Right atrium auricular region (tissue), 2 donors: ENCODE results near the gene IFT122. TPM values are rescaled to one million over a fixed set of nuclear protein-coding genes. Genes with fewer than 3 reads are reported as not detected.
"Not testable (repeated sequence)": the region's sequence is repeated elsewhere in the genome, so short reads cannot be mapped to it uniquely, and the experiment has no call there.

ENCODE experiments used
- DNase-seq: peaks from one replicate; pipeline ENCODE4 v3.0.0-alpha.2; 2019; ENCODE audit warnings: low spot score
- H3K27ac ChIP-seq, 2 donors: fragments of 200-600 bp; sonication (generic); 1 replicate in 1 of 2; 2 replicates in 1 of 2; pipeline ENCODE4 v1.5.1; 2016 to 2019
- H3K27me3 ChIP-seq, 2 donors: fragments of 200-600 bp; sonication (generic); one replicate each; pipeline versions ENCODE4 v1.5.1 to v1.6.0; 2017 to 2019
- H3K36me3 ChIP-seq: fragments of 200-600 bp; sonication (generic); one replicate; pipeline ENCODE4 v1.5.1; 2016
- H3K4me1 ChIP-seq, 2 donors: fragments of 200-600 bp; sonication (generic); one replicate each; pipeline versions ENCODE4 v1.5.1 to v1.6.0; 2017 to 2019
- H3K4me3 ChIP-seq, 2 donors: fragments of 200-600 bp; sonication (generic); 1 replicate in 1 of 2; 2 replicates in 1 of 2; pipeline ENCODE4 v1.5.1; 2017 to 2019; ENCODE audit warnings: mild to moderate bottlenecking in 1 of 2, moderate library complexity in 1 of 2
- H3K9me3 ChIP-seq, 2 donors: fragments of 200-600 bp; sonication (generic); one replicate each; pipeline ENCODE4 v1.5.1; 2019
- total RNA-seq, 2 donors: library from RNA; depleted of rRNA; stranded (reverse); fragments of >200 nt; gene quantifications; one replicate each; pipeline ENCODE4 v1.1.0, GENCODE V29; 2016
- TF ChIP-seq, protein P1 (sequence below), 2 donors: fragments of 200-600 bp; sonication (generic); IDR thresholded peaks; one replicate each; pipeline ENCODE4 v1.5.1; 2019; ENCODE audit warnings: antibody characterized with exemption in 2 of 2

IFT122 gene
- total RNA-seq, 2 donors from 2014 or later = 18.5 to 36.9 TPM

DNA sequence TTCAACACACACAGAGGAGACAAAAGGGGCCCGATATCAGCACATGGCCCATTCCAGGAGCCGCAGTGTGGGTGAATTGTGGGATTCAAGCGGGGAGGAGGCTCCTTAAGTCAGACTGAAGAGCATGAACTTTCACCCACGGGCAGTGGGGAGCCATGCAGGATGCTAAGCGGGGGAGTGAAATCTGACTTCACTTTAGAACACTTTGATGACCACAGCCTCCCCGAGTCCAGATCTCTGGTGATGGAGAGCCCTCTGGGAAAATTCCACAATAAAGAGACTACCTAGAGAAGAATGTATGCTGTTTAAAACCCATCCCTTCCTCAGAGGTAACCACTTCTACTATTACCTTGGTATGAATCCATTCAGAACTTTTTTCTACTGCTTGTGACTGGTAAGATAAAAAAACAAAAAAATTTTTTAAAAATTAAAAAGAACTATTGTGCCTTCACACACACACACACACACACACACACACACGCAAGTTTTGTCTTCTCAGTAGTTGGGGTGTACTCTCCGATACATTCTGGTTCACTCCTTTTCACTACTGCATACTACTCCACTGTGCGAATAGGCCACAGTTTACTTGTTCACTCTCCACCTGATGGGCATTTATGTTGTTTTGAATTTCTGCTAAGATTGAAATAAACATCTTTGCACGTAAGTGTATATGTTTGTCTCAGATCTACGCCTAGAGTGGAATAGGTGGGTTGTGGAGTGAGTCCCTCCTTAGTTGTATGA is 100.9 kb downstream of the IFT122 start:
- Histone ChIP-seq H3K27ac (no peak overlapping the region), H3K4me3 (no peak overlapping the region), H3K9me3 (no peaks in the 10 kb centered on the region), H3K36me3 (no peaks in the 10 kb centered on the region), H3K27me3 (no peaks in the 10 kb centered on the region), H3K4me1 (no peaks in the 10 kb centered on the region)
- TF ChIP-seq, protein P1, sequence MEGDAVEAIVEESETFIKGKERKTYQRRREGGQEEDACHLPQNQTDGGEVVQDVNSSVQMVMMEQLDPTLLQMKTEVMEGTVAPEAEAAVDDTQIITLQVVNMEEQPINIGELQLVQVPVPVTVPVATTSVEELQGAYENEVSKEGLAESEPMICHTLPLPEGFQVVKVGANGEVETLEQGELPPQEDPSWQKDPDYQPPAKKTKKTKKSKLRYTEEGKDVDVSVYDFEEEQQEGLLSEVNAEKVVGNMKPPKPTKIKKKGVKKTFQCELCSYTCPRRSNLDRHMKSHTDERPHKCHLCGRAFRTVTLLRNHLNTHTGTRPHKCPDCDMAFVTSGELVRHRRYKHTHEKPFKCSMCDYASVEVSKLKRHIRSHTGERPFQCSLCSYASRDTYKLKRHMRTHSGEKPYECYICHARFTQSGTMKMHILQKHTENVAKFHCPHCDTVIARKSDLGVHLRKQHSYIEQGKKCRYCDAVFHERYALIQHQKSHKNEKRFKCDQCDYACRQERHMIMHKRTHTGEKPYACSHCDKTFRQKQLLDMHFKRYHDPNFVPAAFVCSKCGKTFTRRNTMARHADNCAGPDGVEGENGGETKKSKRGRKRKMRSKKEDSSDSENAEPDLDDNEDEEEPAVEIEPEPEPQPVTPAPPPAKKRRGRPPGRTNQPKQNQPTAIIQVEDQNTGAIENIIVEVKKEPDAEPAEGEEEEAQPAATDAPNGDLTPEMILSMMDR (IDR thresholded peaks at IDR 0.05) = no peak
- DNase-seq = no peak

DNA sequence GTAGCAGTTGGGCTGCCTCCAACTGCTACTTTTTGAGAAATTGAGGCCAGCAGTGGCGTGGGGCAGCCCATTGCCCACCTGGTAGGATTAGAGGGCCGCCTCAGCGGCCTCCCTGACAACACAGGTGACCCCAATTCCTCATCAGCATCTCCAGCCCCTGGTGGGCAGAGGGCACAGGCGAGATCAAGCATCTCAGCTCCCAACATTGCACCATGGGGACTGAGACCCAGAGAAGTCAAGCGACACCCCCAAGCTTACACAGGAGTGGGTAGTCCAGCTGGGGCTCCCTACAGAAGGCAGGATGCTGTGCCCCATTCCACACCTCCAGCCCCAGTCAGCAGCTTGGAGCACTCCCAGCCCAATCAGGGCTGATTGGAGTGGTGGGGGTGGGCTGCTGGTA is 102.7 kb downstream of the IFT122 start:
- H3K27ac ChIP-seq = no peak overlapping the region
- no peaks in the 10 kb centered on the region for H3K4me1 ChIP-seq
- no peaks in the 10 kb centered on the region for H3K27me3 ChIP-seq
- no peak overlapping the region for H3K4me3 ChIP-seq
- TF ChIP-seq, protein P1 (IDR thresholded peaks at IDR 0.05) = no peak
- no peaks in the 10 kb centered on the region for H3K36me3 ChIP-seq
- H3K9me3 ChIP-seq = no peaks in the 10 kb centered on the region
- no peak for DNase-seq

DNA sequence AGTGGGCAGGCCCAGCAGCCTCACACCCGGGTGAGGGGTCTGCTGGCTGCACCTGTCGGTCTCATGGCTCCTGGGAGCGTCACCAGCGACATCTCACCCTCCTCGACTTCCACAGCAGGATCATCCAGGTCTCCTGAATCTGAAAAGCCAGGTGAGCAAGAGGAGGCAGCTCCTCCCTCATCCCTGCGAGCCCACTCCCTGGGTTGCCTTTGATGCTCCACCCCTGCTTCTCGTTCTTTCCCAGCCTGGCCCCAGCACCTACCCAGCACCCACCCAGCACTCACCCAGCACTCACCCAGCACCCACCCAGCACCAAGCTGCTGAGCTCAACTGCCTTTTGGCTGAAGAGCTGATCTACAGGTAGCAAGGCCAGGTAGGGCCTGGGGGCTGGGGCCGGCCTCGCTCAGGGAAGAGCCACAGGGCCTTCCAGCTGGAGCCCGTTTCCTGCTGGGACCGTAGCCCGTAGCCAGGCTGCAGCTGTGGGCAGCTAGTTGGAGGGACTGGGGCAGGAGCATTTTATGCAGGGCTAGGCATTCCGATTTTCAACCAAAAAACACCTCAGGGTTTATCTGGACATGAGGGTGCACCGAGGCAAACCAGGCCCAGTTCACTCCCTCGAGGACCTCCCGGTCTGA is 103.2 kb downstream of the IFT122 start, which contains the start of gene H1-8:
Gene H1-8, plus strand, starts transcription at position 20 of the 635 bp plus-strand sequence. Its CDS starts 44 bp downstream, at position 64.
- TF ChIP-seq, protein P1 (IDR thresholded peaks at IDR 0.05) = no peak
- H3K27me3 ChIP-seq = no peaks in the 10 kb centered on the region
- no peaks in the 10 kb centered on the region for H3K4me1 ChIP-seq
- H3K4me3 ChIP-seq = no peak within 1 kb of the TSS
- no peaks in the 10 kb centered on the region for H3K9me3 ChIP-seq
- H3K27ac ChIP-seq = no peak within 1 kb of the TSS
- DNase-seq = no peak
- H3K36me3 ChIP-seq = no peaks in the 10 kb centered on the region

DNA sequence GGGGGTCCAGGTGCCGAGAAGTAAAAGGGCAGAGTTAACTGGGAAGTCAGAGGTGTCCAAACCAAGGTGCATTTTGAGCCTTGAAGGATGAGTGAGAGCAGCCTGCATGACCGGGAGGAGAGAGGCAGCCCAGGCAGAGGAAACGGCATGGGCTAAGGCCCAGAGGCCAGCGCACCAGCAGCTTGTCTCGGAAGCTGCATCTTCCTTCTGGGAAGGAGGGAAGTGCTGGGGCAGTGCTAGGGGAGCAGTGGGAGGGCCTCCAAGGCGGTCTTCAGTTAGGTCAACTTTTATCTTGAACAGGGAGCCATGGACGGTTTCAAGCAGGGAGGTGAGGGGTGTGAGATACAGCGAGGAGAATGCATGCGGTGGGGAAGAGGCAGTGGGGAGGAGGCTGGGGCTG is 104.0 kb downstream of the IFT122 start:
- H3K4me3 ChIP-seq = no peak overlapping the region
- no peak overlapping the region for H3K27ac ChIP-seq
- H3K9me3 ChIP-seq = no peaks in the 10 kb centered on the region
- DNase-seq = no peak
- no peaks in the 10 kb centered on the region for H3K36me3 ChIP-seq
- H3K4me1 ChIP-seq = no peaks in the 10 kb centered on the region
- H3K27me3 ChIP-seq = no peaks in the 10 kb centered on the region
- TF ChIP-seq, protein P1 (IDR thresholded peaks at IDR 0.05) = no peak

DNA sequence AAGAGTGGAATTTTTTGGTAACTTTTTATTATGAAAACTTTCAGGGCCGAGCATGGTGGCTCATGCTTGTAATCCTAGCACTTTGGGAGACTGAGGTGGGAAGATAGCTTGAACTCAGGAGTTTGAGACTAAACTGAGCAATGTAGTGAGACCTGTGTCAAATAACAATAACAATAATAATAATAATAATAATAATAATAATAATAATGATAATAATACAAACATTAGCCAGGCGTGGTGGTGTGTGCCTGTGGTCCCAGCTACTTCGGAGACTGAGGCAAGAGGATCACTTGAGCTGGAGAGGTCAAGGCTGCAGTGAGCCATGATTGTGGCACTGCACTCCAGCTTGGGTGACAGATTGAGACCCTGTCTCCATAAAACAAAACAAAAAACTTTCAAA is 105.9 kb downstream of the IFT122 start:
- not testable (repeated sequence) for H3K36me3 ChIP-seq, H3K4me1 ChIP-seq, H3K4me3 ChIP-seq, H3K27me3 ChIP-seq, H3K9me3 ChIP-seq, DNase-seq, H3K27ac ChIP-seq

DNA sequence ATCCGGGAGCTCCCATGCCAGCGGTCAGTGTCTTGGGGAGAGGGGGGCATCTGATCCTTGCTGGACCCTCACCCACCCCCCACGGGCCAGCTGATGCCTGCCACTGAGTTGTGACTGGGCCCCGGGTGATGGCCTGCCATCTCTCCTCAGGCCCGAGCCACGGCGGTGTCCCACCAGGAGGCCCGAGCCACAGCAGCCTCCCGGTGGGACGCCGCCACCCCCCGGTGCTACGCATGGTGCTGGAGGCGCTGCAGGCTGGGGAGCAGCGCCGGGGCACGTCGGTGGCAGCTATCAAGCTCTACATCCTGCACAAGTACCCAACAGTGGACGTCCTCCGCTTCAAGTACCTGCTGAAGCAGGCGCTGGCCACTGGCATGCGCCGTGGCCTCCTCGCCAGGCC is 107.2 kb downstream of the IFT122 start:
- Histone ChIP-seq H3K36me3 (no peaks in the 10 kb centered on the region), H3K27ac (no peak overlapping the region), H3K4me1 (no peaks in the 10 kb centered on the region), H3K9me3 (no peaks in the 10 kb centered on the region), H3K4me3 (no peak overlapping the region), H3K27me3 (no peaks in the 10 kb centered on the region)
- TF ChIP-seq, protein P1 (IDR thresholded peaks at IDR 0.05) = no peak
- no peak for DNase-seq
